GM12878 (cell line): ENCODE measurements around the gene MIOS. TPM values are rescaled to one million over a fixed set of nuclear protein-coding genes. Genes with fewer than 3 reads are reported as not detected.

ENCODE experiments used
- CEBPZ ChIP-seq: fragments of 150-350 bp; IDR thresholded peaks from 2 replicates; pipeline ENCODE4 v1.6.1; 2016; ENCODE audit warnings: low read depth, low read length
- EGR1 ChIP-seq, 2 experiments: IDR thresholded peaks; 1 replicate in 1 of 2; 2 replicates in 1 of 2; pipeline ENCODE4 v1.6.1; 2011 to 2012; ENCODE audit warnings: low read depth in 2 of 2, low read length in 2 of 2, borderline replicate concordance in 1 of 2, mild to moderate bottlenecking in 1 of 2, moderate library complexity in 1 of 2
- HDGF ChIP-seq: fragments of 450-650 bp; IDR thresholded peaks from 2 replicates; pipeline ENCODE4 v1.6.1; 2016; ENCODE audit warnings: antibody characterized with exemption
- IKZF2 ChIP-seq, 2 experiments: fragments of 450-650 bp; IDR thresholded peaks; 2 replicates each; pipeline ENCODE4 v1.6.1; 2017; ENCODE audit warnings: mild to moderate bottlenecking in 2 of 2, moderate library complexity in 2 of 2
- JUNB ChIP-seq: IDR thresholded peaks from 2 replicates; pipeline ENCODE4 v1.6.1; 2016; ENCODE audit warnings: antibody characterized with exemption, mild to moderate bottlenecking
- POLR2AphosphoS5 ChIP-seq: IDR thresholded peaks from 2 replicates; pipeline ENCODE4 v1.6.1; 2011; ENCODE audit warnings: mild to moderate bottlenecking, low read length, inconsistent platforms
- YBX1 ChIP-seq: fragments of 450-650 bp; IDR thresholded peaks from 2 replicates; pipeline ENCODE4 v1.6.1; 2016; ENCODE audit warnings: antibody characterized with exemption
- polyA plus RNA-seq, 11 experiments: library from polyadenylated mRNA; depleted of rRNA in 4 of 11; unstranded in 6 of 11; stranded (reverse) in 5 of 11; fragments of >200 nt; fragmentation: Nextera tagmentation in 4 of 11; fragmentation: Illumina TruSeq in 1 of 11; extraction: Ambion mirVana in 4 of 11; extraction: Trizol in 1 of 11; gene quantifications; 1 replicate in 1 of 11; 2 replicates in 10 of 11; pipeline versions ENCODE4 v1.2.1 to v1.2.3, GENCODE V29; 2011 to 2016; ENCODE audit warnings: inconsistent platforms in 2 of 11, missing spikeins in 2 of 11, low read depth in 1 of 11
- total RNA-seq, 4 experiments: library from RNA; depleted of rRNA in 3 of 4; stranded (reverse); fragments of >200 nt in 3 of 4; fragmentation: Illumina TruSeq in 1 of 4; extraction: Trizol in 1 of 4; gene quantifications; 2 replicates each; pipeline versions ENCODE4 v1.2.1 to v1.2.3, GENCODE V29; 2013 to 2021
- TF ChIP-seq, protein P1 (sequence below): fragments of 450-650 bp; IDR thresholded peaks from 2 replicates; pipeline ENCODE4 v1.6.1; 2018; ENCODE audit warnings: borderline replicate concordance, mild to moderate bottlenecking; ENCODE audit not compliant: partially characterized antibody

MIOS gene
- total and polyA plus RNA-seq, 10 of the 15 experiments (the other 5 are each of a cell fraction or from before 2014, with no cell fraction given) = 13.1 to 94.9 (median 54.2) TPM

DNA sequence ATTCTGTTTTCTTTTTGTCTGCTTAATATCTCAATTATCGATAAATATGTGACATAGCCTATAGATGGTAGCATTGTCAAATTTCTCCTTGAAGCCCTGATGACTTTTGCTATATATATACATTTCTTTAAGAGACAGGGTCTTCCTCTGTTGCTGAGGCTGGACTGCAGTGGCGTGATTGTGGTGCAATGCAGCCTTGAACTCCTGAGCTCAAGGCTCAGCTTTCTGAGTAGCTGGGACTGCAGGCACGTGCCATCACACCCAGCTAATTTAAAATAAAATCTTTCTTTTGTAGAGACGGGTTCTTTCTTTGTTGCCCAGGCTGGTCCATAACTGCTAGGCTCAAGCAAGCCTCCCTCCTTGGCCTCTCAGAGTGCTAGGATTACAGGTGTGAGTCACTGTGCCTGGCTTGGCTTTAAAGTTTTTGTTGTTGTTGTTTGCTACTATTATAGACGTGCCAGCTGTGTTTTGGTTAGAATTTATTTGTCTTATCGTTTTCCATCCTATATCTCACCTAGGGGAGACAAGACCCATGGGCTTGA lies 80.9 kb downstream of the MIOS start (continued):
- TF ChIP-seq CEBPZ (no peak), EGR1 (IDR thresholded peaks at IDR 0.05; ENCODE audit: borderline replicate concordance in 1 of 2, low read depth in 2 of 2, low read length in 2 of 2) (no peak), POLR2AphosphoS5 (no peak), JUNB (no peak), YBX1 (no peak), HDGF (no peak), IKZF2 (IDR thresholded peaks at IDR 0.05) (no peak)
- TF ChIP-seq, protein P1, sequence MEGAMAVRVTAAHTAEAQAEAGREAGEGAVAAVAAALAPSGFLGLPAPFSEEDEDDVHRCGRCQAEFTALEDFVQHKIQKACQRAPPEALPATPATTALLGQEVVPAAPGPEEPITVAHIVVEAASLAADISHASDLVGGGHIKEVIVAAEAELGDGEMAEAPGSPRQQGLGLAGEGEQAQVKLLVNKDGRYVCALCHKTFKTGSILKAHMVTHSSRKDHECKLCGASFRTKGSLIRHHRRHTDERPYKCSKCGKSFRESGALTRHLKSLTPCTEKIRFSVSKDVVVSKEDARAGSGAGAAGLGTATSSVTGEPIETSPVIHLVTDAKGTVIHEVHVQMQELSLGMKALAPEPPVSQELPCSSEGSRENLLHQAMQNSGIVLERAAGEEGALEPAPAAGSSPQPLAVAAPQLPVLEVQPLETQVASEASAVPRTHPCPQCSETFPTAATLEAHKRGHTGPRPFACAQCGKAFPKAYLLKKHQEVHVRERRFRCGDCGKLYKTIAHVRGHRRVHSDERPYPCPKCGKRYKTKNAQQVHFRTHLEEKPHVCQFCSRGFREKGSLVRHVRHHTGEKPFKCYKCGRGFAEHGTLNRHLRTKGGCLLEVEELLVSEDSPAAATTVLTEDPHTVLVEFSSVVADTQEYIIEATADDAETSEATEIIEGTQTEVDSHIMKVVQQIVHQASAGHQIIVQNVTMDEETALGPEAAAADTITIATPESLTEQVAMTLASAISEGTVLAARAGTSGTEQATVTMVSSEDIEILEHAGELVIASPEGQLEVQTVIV = no peak
- TF ChIP-seq, all 136 proteins: peak for 0
